GM12878 (cell line): ENCODE results near the gene TMEM30A. TPM values are rescaled to one million over a fixed set of nuclear protein-coding genes. Genes with fewer than 3 reads are reported as not detected.

Experiments
- ATAC-seq: fragments of 200-7000 bp; cut with Tn5 transposase; 3 replicates; pipeline ENCODE4 v1.9.1; 2020; ENCODE audit warnings: mild to moderate bottlenecking, moderate library complexity
- BruUV-seq: library from RNA; stranded (reverse); fragments of 400-500 nt; replicated peaks from 2 replicates; lab custom pipeline; 2021; lab: Mats Ljungman, UMichigan
- CTCF ChIA-PET: fragments of 300-600 bp; sonication (Branson Sonifier 250); formaldehyde crosslinking; extraction: SDS; loops from one replicate; lab custom pipeline; 2021; ENCODE audit warnings: inconsistent platforms; lab: Yijun Ruan, JAX
- POLR2A ChIA-PET: fragments of 350-600 bp; formaldehyde crosslinking; extraction: SDS; loops from one replicate; lab custom pipeline; 2021; ENCODE audit warnings: inconsistent platforms; lab: Charles Lee
- RAD21 ChIA-PET: fragments of 300-600 bp; sonication (Branson Sonifier 250); formaldehyde crosslinking; loops from one replicate; lab custom pipeline; 2023; ENCODE audit warnings: antibody characterized with exemption; ENCODE audit not compliant: unreplicated experiment; lab: Charles Lee
- SMC1A ChIA-PET: fragments of 300-600 bp; sonication (Branson Sonifier 250); formaldehyde crosslinking; loops from one replicate; lab custom pipeline; 2023; ENCODE audit not compliant: unreplicated experiment, uncharacterized antibody; lab: Charles Lee
- DNase-seq: peaks from one replicate; pipeline ENCODE4 v3.0.0-alpha.2; 2011; ENCODE audit warnings: low read depth, low spot score
- FAIRE-seq: peaks from 3 replicates; lab custom pipeline; 2011; peaks lifted over from hg19 to GRCh38; lab: Jason Lieb, UNC
- H2AFZ ChIP-seq: 2 replicates; pipeline ENCODE4 v1.6.0; 2011; ENCODE audit warnings: low read depth, low read length, control low read depth; ENCODE audit not compliant: control insufficient read depth
- H3K27ac ChIP-seq: 2 replicates; pipeline ENCODE4 v1.5.1; 2011; ENCODE audit warnings: control low read depth; ENCODE audit not compliant: control insufficient read depth, insufficient read depth
- H3K27me3 ChIP-seq, 2 experiments: replicated peaks in 1 of 2; 2 replicates each; pipeline versions ENCODE4 v1.6.0 to v1.6.1; 2011; ENCODE audit warnings: low read length in 1 of 2; ENCODE audit not compliant: control insufficient read depth in 2 of 2, insufficient read depth in 2 of 2
- H3K36me3 ChIP-seq, 2 experiments: 2 replicates each; pipeline ENCODE4 v1.5.1; 2011; ENCODE audit warnings: low read length in 1 of 2; ENCODE audit not compliant: control insufficient read depth in 2 of 2, insufficient read depth in 2 of 2
- H3K4me1 ChIP-seq: 2 replicates; pipeline ENCODE4 v1.6.1; 2011; ENCODE audit warnings: mild to moderate bottlenecking, low read length, moderate library complexity, mixed read lengths; ENCODE audit not compliant: control insufficient read depth, insufficient read depth
- H3K4me2 ChIP-seq: 2 replicates; pipeline ENCODE4 v1.6.0; 2011; ENCODE audit warnings: control low read depth; ENCODE audit not compliant: control insufficient read depth, insufficient read depth
- H3K4me3 ChIP-seq: fragments of 200-600 bp; sonication (generic); 2 replicates; pipeline ENCODE4 v1.5.1; 2016
- H3K79me2 ChIP-seq: 2 replicates; pipeline ENCODE4 v1.6.0; 2011; ENCODE audit warnings: low read length; ENCODE audit not compliant: control insufficient read depth, insufficient read depth
- H3K9ac ChIP-seq: 2 replicates; pipeline ENCODE4 v1.8.0; 2011; ENCODE audit warnings: low read length, control low read depth, mixed read lengths; ENCODE audit not compliant: control insufficient read depth, insufficient read depth
- H3K9me3 ChIP-seq: replicated peaks from 3 replicates; pipeline ENCODE4 v1.5.1; 2011; ENCODE audit warnings: mild to moderate bottlenecking, low read length; ENCODE audit not compliant: control insufficient read depth, insufficient read depth
- H4K20me1 ChIP-seq: 2 replicates; pipeline ENCODE4 v1.6.0; 2011; ENCODE audit not compliant: control insufficient read depth, insufficient read depth
- MEF2A ChIP-seq: IDR thresholded peaks from 2 replicates; pipeline ENCODE4 v1.6.1; 2011; ENCODE audit warnings: low read depth, mild to moderate bottlenecking, low read length, moderate library complexity; ENCODE audit not compliant: insufficient read depth
- SMARCA5 ChIP-seq: fragments of 450-650 bp; IDR thresholded peaks from 2 replicates; pipeline ENCODE4 v1.6.1; 2017; ENCODE audit warnings: mild to moderate bottlenecking
- SPI1 ChIP-seq: IDR thresholded peaks from 2 replicates; pipeline ENCODE4 v1.6.1; 2011; ENCODE audit warnings: low read depth, mild to moderate bottlenecking, low read length, moderate library complexity, borderline replicate concordance; ENCODE audit not compliant: insufficient read depth
- WGBS: methylation state at CpG from one replicate; pipeline ENCODE4 v1.1.6; 2016; ENCODE audit warnings: low lambda C conversion rate; ENCODE audit not compliant: insufficient replicate concordance, insufficient coverage; ENCODE audit errors: missing lambda C conversion rate; 5-methylcytosine and 5-hydroxymethylcytosine counted together
- in situ Hi-C: fragments of 300-500 bp; cut with MboI; formaldehyde crosslinking; loops from 9 replicates; pipeline ENCODE4 v1.14.3; 2018; ENCODE audit warnings: mixed read lengths
- intact Hi-C: fragments of 100-400 bp; cut with micrococcal nuclease; formaldehyde crosslinking; loops from one replicate; pipeline ENCODE4 v1.14.2; 2022; ENCODE audit not compliant: unreplicated experiment
- polyA plus RNA-seq, 11 experiments: library from polyadenylated mRNA; depleted of rRNA in 4 of 11; unstranded in 6 of 11; stranded (reverse) in 5 of 11; fragments of >200 nt; fragmentation: Nextera tagmentation in 4 of 11; fragmentation: Illumina TruSeq in 1 of 11; extraction: Ambion mirVana in 4 of 11; extraction: Trizol in 1 of 11; gene quantifications; 1 replicate in 1 of 11; 2 replicates in 10 of 11; pipeline versions ENCODE4 v1.2.1 to v1.2.3, GENCODE V29; 2011 to 2016; ENCODE audit warnings: inconsistent platforms in 2 of 11, missing spikeins in 2 of 11, low read depth in 1 of 11
- total RNA-seq, 4 experiments: library from RNA; depleted of rRNA in 3 of 4; stranded (reverse); fragments of >200 nt in 3 of 4; fragmentation: Illumina TruSeq in 1 of 4; extraction: Trizol in 1 of 4; gene quantifications; 2 replicates each; pipeline versions ENCODE4 v1.2.1 to v1.2.3, GENCODE V29; 2013 to 2021
- TF ChIP-seq, protein P1 (sequence below): IDR thresholded peaks from 2 replicates; pipeline ENCODE4 v1.6.1; 2012; ENCODE audit warnings: improper control_type of control experiment, low read depth, low read length; ENCODE audit not compliant: insufficient replicate concordance
- TF ChIP-seq, protein P2 (sequence below): IDR thresholded peaks from 2 replicates; pipeline ENCODE4 v1.6.1; 2012; ENCODE audit warnings: mild to moderate bottlenecking, low read depth, low read length
- TF ChIP-seq, protein P3 (sequence below): fragments of 450-650 bp; IDR thresholded peaks from 2 replicates; pipeline ENCODE4 v1.6.1; 2017; ENCODE audit warnings: low read depth, mild to moderate bottlenecking, moderate library complexity
- TF ChIP-seq, protein P4 (sequence below): fragments of 150-350 bp; IDR thresholded peaks from 2 replicates; pipeline ENCODE4 v1.6.1; 2016; ENCODE audit warnings: low read depth, low read length

The TMEM30A gene
- total and polyA plus RNA-seq, 10 of the 15 experiments (the other 5 are each of a cell fraction or from before 2014, with no cell fraction given): 11.9 to 61.6 (median 43.2) TPM

DNA sequence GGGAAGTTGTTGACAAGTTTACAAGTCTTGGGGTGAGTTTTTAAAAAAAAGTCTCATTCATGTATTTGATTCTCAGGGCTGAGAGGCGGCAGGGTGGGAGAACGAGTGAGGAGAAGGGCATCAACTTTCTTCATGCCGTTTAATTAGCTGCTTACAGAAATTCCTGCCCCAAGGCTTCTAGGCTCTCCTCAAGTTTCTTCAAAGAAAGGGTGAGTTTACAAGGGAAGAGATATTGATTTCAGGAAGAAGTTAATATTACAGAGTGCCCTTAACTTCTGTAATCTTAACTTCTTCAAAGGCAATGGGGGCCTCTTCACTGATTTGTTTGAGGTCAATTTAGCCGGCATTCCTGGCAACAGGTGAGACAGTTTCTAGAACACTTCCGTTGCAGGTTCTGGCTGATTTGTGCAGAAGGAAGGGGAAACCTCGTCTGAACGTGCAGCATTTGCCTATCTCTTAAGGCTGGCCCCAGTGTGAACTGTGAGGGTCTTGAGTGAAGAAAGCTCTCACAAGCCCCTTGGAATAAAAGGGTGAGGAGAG lies 75.3 kb downstream of the TMEM30A start:
- no peak overlapping the region for H3K9ac ChIP-seq
- H2AFZ ChIP-seq: no peak overlapping the region
- no peaks in the 10 kb centered on the region for H3K4me1 ChIP-seq
- no peak overlapping the region for H3K27ac ChIP-seq
- no peak for ATAC-seq
- H3K4me3 ChIP-seq: no peak overlapping the region
- H4K20me1 ChIP-seq: no peaks in the 10 kb centered on the region; the same call in 1 of the 2 replicates
- ChIA-PET CTCF (interaction anchor here (0.5 to 6.3 kb wide), 75 partner anchors 9 to 1537 kb away, joined by 3 to 95 read pairs (median 4); no protein-coding TSS in a partner anchor), SMC1A (interaction anchor here (0.5 to 6.0 kb wide), 36 partner anchors 9 to 1471 kb away, joined by 3 to 64 read pairs (median 4); no protein-coding TSS in a partner anchor), RAD21 (interaction anchor here (0.6 to 4.8 kb wide), 30 partner anchors 9 to 1471 kb away, joined by 3 to 59 read pairs (median 4); no protein-coding TSS in a partner anchor), POLR2A (interaction anchor here (0.7 to 0.9 kb wide), 2 partner anchors 35 to 800 kb away, joined by 3 read pairs; no protein-coding TSS in a partner anchor)
- no TSS peak for BruUV-seq
- 30% methylated on average over 7 of the region's 7 CpGs for WGBS
- in situ Hi-C loops (loop anchor here (10.0 kb wide), 1 partner anchor 794 kb away; no protein-coding TSS in a partner anchor), intact Hi-C loops (loop anchor here (1.0 to 10.0 kb wide), 10 partner anchors 274 to 1532 kb away; no protein-coding TSS in a partner anchor)
- no peak overlapping the region for H3K4me2 ChIP-seq
- peaks cover 23 to 27% of the 10 kb centered on the region in 2 experiments for H3K27me3 ChIP-seq
- no peak for FAIRE-seq
- no peaks in the 10 kb centered on the region for H3K36me3 ChIP-seq
- H3K79me2 ChIP-seq: no peaks in the 10 kb centered on the region
- DNase-seq: no peak
- H3K9me3 ChIP-seq: no peaks in the 10 kb centered on the region
- TF ChIP-seq, protein P1, sequence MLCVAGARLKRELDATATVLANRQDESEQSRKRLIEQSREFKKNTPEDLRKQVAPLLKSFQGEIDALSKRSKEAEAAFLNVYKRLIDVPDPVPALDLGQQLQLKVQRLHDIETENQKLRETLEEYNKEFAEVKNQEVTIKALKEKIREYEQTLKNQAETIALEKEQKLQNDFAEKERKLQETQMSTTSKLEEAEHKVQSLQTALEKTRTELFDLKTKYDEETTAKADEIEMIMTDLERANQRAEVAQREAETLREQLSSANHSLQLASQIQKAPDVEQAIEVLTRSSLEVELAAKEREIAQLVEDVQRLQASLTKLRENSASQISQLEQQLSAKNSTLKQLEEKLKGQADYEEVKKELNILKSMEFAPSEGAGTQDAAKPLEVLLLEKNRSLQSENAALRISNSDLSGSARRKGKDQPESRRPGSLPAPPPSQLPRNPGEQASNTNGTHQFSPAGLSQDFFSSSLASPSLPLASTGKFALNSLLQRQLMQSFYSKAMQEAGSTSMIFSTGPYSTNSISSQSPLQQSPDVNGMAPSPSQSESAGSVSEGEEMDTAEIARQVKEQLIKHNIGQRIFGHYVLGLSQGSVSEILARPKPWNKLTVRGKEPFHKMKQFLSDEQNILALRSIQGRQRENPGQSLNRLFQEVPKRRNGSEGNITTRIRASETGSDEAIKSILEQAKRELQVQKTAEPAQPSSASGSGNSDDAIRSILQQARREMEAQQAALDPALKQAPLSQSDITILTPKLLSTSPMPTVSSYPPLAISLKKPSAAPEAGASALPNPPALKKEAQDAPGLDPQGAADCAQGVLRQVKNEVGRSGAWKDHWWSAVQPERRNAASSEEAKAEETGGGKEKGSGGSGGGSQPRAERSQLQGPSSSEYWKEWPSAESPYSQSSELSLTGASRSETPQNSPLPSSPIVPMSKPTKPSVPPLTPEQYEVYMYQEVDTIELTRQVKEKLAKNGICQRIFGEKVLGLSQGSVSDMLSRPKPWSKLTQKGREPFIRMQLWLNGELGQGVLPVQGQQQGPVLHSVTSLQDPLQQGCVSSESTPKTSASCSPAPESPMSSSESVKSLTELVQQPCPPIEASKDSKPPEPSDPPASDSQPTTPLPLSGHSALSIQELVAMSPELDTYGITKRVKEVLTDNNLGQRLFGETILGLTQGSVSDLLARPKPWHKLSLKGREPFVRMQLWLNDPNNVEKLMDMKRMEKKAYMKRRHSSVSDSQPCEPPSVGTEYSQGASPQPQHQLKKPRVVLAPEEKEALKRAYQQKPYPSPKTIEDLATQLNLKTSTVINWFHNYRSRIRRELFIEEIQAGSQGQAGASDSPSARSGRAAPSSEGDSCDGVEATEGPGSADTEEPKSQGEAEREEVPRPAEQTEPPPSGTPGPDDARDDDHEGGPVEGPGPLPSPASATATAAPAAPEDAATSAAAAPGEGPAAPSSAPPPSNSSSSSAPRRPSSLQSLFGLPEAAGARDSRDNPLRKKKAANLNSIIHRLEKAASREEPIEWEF: no peak
- TF ChIP-seq MEF2A: no peak
- TF ChIP-seq SPI1: no peak
- TF ChIP-seq, protein P2, sequence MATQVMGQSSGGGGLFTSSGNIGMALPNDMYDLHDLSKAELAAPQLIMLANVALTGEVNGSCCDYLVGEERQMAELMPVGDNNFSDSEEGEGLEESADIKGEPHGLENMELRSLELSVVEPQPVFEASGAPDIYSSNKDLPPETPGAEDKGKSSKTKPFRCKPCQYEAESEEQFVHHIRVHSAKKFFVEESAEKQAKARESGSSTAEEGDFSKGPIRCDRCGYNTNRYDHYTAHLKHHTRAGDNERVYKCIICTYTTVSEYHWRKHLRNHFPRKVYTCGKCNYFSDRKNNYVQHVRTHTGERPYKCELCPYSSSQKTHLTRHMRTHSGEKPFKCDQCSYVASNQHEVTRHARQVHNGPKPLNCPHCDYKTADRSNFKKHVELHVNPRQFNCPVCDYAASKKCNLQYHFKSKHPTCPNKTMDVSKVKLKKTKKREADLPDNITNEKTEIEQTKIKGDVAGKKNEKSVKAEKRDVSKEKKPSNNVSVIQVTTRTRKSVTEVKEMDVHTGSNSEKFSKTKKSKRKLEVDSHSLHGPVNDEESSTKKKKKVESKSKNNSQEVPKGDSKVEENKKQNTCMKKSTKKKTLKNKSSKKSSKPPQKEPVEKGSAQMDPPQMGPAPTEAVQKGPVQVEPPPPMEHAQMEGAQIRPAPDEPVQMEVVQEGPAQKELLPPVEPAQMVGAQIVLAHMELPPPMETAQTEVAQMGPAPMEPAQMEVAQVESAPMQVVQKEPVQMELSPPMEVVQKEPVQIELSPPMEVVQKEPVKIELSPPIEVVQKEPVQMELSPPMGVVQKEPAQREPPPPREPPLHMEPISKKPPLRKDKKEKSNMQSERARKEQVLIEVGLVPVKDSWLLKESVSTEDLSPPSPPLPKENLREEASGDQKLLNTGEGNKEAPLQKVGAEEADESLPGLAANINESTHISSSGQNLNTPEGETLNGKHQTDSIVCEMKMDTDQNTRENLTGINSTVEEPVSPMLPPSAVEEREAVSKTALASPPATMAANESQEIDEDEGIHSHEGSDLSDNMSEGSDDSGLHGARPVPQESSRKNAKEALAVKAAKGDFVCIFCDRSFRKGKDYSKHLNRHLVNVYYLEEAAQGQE: no peak
- TF ChIP-seq SMARCA5: no peak
- TF ChIP-seq, protein P3, sequence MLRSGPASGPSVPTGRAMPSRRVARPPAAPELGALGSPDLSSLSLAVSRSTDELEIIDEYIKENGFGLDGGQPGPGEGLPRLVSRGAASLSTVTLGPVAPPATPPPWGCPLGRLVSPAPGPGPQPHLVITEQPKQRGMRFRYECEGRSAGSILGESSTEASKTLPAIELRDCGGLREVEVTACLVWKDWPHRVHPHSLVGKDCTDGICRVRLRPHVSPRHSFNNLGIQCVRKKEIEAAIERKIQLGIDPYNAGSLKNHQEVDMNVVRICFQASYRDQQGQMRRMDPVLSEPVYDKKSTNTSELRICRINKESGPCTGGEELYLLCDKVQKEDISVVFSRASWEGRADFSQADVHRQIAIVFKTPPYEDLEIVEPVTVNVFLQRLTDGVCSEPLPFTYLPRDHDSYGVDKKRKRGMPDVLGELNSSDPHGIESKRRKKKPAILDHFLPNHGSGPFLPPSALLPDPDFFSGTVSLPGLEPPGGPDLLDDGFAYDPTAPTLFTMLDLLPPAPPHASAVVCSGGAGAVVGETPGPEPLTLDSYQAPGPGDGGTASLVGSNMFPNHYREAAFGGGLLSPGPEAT: no peak
- TF ChIP-seq, protein P4, sequence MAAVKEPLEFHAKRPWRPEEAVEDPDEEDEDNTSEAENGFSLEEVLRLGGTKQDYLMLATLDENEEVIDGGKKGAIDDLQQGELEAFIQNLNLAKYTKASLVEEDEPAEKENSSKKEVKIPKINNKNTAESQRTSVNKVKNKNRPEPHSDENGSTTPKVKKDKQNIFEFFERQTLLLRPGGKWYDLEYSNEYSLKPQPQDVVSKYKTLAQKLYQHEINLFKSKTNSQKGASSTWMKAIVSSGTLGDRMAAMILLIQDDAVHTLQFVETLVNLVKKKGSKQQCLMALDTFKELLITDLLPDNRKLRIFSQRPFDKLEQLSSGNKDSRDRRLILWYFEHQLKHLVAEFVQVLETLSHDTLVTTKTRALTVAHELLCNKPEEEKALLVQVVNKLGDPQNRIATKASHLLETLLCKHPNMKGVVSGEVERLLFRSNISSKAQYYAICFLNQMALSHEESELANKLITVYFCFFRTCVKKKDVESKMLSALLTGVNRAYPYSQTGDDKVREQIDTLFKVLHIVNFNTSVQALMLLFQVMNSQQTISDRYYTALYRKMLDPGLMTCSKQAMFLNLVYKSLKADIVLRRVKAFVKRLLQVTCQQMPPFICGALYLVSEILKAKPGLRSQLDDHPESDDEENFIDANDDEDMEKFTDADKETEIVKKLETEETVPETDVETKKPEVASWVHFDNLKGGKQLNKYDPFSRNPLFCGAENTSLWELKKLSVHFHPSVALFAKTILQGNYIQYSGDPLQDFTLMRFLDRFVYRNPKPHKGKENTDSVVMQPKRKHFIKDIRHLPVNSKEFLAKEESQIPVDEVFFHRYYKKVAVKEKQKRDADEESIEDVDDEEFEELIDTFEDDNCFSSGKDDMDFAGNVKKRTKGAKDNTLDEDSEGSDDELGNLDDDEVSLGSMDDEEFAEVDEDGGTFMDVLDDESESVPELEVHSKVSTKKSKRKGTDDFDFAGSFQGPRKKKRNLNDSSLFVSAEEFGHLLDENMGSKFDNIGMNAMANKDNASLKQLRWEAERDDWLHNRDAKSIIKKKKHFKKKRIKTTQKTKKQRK: no peak
